SK-N-SH treated with all-trans-retinoic acid at 6 μM for 48 hours (cell line): ENCODE results near the gene VPS35.

Experiments
- CSDC2 ChIP-seq: fragments of 250-450 bp; sonication (Bioruptor Pico); IDR thresholded peaks from 2 replicates; pipeline ENCODE4 v1.5.0; 2020; ENCODE audit warnings: mild to moderate bottlenecking, moderate library complexity
- CSRNP3 ChIP-seq: fragments of 250-450 bp; sonication (Bioruptor Pico); IDR thresholded peaks from 2 replicates; pipeline ENCODE4 v1.5.1; 2021; ENCODE audit warnings: mild to moderate bottlenecking, moderate library complexity
- GLIS3 ChIP-seq: fragments of 250-450 bp; sonication (Bioruptor Pico); IDR thresholded peaks from 2 replicates; pipeline ENCODE4 v1.5.0; 2020; ENCODE audit warnings: mild to moderate bottlenecking, moderate library complexity
- ISL1 ChIP-seq: fragments of 250-450 bp; sonication (Bioruptor Pico); IDR thresholded peaks from 2 replicates; pipeline ENCODE4 v2.1.2; 2022; ENCODE audit warnings: mild to moderate bottlenecking, moderate library complexity
- OSR1 ChIP-seq: fragments of 250-450 bp; sonication (Bioruptor Pico); IDR thresholded peaks from 2 replicates; pipeline ENCODE4 v1.8.0; 2022; ENCODE audit warnings: moderate library complexity, mild to moderate bottlenecking, inconsistent platforms
- PATZ1 ChIP-seq: fragments of 250-450 bp; sonication (Bioruptor Pico); IDR thresholded peaks from 2 replicates; pipeline ENCODE4 v1.8.0; 2020; ENCODE audit warnings: mild to moderate bottlenecking, moderate library complexity, borderline replicate concordance
- PPARA ChIP-seq: fragments of 250-450 bp; sonication (Bioruptor Pico); IDR thresholded peaks from 2 replicates; pipeline ENCODE4 v1.5.0; 2020; ENCODE audit warnings: mild to moderate bottlenecking, borderline replicate concordance
- SNAI2 ChIP-seq: fragments of 250-450 bp; sonication (Bioruptor Pico); IDR thresholded peaks from 2 replicates; pipeline ENCODE4 v1.5.0; 2020; ENCODE audit warnings: mild to moderate bottlenecking, moderate library complexity
- ZFP3 ChIP-seq: fragments of 250-450 bp; sonication (Bioruptor Pico); IDR thresholded peaks from 2 replicates; pipeline ENCODE4 v1.5.0; 2020; ENCODE audit warnings: mild to moderate bottlenecking, moderate library complexity

GRCh38 chr16:46632778-46633733 is 55.9 kb downstream of the VPS35 start:
- TF ChIP-seq ISL1 (CRISPR knock-in tag) (no peak), OSR1 (CRISPR knock-in tag) (no peak), CSRNP3 (CRISPR knock-in tag) (no peak), SNAI2 (CRISPR knock-in tag) (no peak), ZFP3 (CRISPR knock-in tag) (no peak), CSDC2 (CRISPR knock-in tag) (no peak), PPARA (no peak), PATZ1 (CRISPR knock-in tag) (no peak), GLIS3 (CRISPR knock-in tag) (no peak)
